GM10248 (cell line): Measurements from ENCODE around the gene UBE2I.

Experiments used
- CTCF ChIA-PET: fragments of 300-600 bp; sonication (Branson Sonifier 250); formaldehyde crosslinking; extraction: SDS; loops from one replicate; lab custom pipeline; 2021; ENCODE audit warnings: antibody characterized with exemption; lab: Yijun Ruan, JAX
- POLR2A ChIA-PET: fragments of 350-650 bp; sonication (Branson Sonifier 250); formaldehyde crosslinking; extraction: SDS; loops from one replicate; lab custom pipeline; 2020; ENCODE audit warnings: antibody characterized with exemption; lab: Yijun Ruan, JAX
- DNase-seq: peaks from one replicate; pipeline ENCODE4 v3.0.0; 2012; ENCODE audit errors: extremely low spot score
- CTCF ChIP-seq: IDR thresholded peaks from 2 replicates; pipeline ENCODE4 v1.5.1; 2012; ENCODE audit warnings: mild to moderate bottlenecking, low read depth; ENCODE audit errors: extremely low read depth, missing control alignments, control extremely low read depth

UBE2I gene

GRCh38 chr16:1277617-1278282 lies 31.7 kb upstream of the UBE2I start:
- no peak for DNase-seq
- TF ChIP-seq CTCF = no peak
- POLR2A ChIA-PET = no interaction called here
- CTCF ChIA-PET = interaction anchor here (1.4 kb wide), 1 partner anchor 16 kb away, joined by 3 read pairs; no protein-coding TSS in a partner anchor

DNA sequence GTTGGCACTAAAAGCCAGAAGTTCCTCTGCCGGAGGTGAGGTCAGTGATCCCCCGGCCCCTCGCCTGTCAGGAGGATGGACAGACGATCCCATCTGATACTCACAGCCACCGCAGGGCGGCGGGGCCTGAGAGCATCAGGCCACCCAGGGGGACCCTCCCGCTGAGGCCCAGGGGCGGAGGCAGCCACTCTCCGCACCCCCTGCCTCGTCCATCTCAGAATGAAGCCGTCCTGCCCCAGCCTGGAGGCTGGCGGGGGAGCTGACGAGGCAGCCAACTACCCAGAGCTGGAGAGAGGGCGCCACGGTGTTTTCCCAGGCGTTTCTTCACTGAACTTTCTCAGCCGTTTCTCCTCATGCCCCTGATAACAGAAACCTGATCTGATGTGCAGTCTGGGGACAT lies 31.0 kb upstream of the UBE2I start:
- no peak for DNase-seq
- ChIA-PET POLR2A (no interaction called here), CTCF (no interaction called here)
- no peak for TF ChIP-seq CTCF

GRCh38 chr16:1279081-1279944 lies 30.1 kb upstream of the UBE2I start:
- TF ChIP-seq CTCF = no peak
- DNase-seq = no peak
- ChIA-PET CTCF (interaction anchor here (1.5 kb wide), 1 partner anchor 84 kb away, joined by 3 read pairs; no protein-coding TSS in a partner anchor), POLR2A (no interaction called here)

DNA sequence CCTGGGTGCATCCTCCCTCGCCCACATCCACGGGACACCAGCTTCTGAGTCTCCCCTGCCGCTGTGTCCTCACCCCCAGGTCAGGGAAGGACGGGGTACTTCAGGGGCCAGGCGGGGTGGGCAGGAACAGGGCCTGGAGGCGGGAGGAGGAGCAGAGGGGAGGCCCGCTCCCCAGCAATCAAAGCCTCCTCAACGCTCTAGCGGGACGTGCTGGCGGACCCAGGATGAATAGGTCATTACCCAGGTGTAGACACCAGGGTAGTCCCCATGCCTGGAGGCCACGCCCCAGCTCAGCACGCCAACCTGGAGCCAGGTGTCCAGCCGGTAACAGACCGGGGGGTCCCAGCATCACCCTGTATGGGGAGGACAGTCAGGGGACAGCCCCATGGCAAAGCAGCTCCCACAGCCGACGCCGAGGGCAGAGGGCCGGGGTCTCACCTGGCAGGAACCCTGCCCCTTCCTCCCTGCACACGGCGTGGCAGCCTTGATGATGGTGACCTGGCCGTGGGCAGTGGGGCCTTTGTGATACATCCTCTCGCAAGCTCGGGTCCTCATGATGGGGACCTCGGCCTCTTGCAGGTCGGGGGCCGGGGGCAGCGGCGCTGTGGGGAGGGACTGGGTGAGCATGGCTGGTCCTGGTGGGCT lies 29.4 kb upstream of the UBE2I start:
- ChIA-PET CTCF (interaction anchor here (1.5 kb wide), 1 partner anchor 83 kb away, joined by 3 read pairs; no protein-coding TSS in a partner anchor), POLR2A (no interaction called here)

DNA sequence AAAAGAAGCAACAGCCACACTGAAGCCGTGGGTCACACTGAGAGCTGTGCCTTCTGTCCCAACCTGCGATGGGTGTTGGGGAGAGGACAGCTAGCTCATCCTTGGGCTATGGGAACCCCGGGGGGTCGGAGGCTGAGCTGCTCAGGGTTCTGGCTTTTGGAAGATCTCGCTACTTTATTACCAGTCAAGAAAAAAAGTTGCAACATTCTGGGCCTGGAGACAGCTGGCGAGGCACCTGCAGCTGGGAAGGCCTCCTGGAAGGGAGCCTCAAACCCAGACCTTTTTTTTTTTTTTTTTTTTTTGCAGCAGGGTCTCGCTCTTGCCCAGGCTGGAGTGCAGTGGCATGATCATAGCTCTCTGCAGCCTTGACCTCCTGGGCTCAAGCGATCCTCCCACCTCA lies 28.7 kb upstream of the UBE2I start:
- ChIA-PET POLR2A (no interaction called here), CTCF (interaction anchor here (1.5 kb wide), 1 partner anchor 82 kb away, joined by 3 read pairs; no protein-coding TSS in a partner anchor)
- no peak for DNase-seq
- TF ChIP-seq CTCF = no peak

More for the DNA sequence above, 29.4 kb upstream of the UBE2I start:
- no peak for TF ChIP-seq CTCF
- DNase-seq = no peak

GRCh38 chr16:1281517-1281916 lies 27.9 kb upstream of the UBE2I start:
- no peak for TF ChIP-seq CTCF
- DNase-seq = no peak
- POLR2A ChIA-PET = no interaction called here
- CTCF ChIA-PET = no interaction called here
